GM12891 (cell line): Measurements from ENCODE around the gene AGRN.
"Not testable (repeated sequence)": the region's sequence is repeated elsewhere in the genome, so short reads cannot be mapped to it uniquely, and the experiment has no call there.

Experiments used
- DNase-seq: peaks from one replicate; pipeline ENCODE4 v3.0.0; 2011; ENCODE audit warnings: low spot score; ENCODE audit not compliant: insufficient read length
- FAIRE-seq: peaks from 2 replicates; lab custom pipeline; 2011; peaks lifted over from hg19 to GRCh38; lab: Jason Lieb, UNC
- PAX5 ChIP-seq: IDR thresholded peaks from 2 replicates; pipeline ENCODE4 v1.6.1; 2011; ENCODE audit warnings: low read length, moderate library complexity, mild to moderate bottlenecking; ENCODE audit not compliant: insufficient read depth, severe bottlenecking
- POLR2A ChIP-seq: IDR thresholded peaks from 2 replicates; pipeline ENCODE4 v1.6.1; 2011; ENCODE audit warnings: low read depth, low read length, control low read depth
- POLR2AphosphoS5 ChIP-seq: IDR thresholded peaks from 2 replicates; pipeline ENCODE4 v1.6.1; 2011; ENCODE audit warnings: low read depth, low read length, control low read depth
- POU2F2 ChIP-seq: IDR thresholded peaks from 2 replicates; pipeline ENCODE4 v1.6.1; 2011; ENCODE audit warnings: low read depth, mild to moderate bottlenecking, control low read depth, low read length, moderate library complexity
- SPI1 ChIP-seq: IDR thresholded peaks from 2 replicates; pipeline ENCODE4 v1.6.1; 2011; ENCODE audit warnings: low read depth, low read length, control low read depth
- TAF1 ChIP-seq: IDR thresholded peaks from 2 replicates; pipeline ENCODE4 v1.6.1; 2011; ENCODE audit warnings: low read depth, low read length, control low read depth

Gene AGRN

GRCh38 chr1:1013105-1013921 lies 6.6 kb upstream of the AGRN start, which contains the start of gene ISG15:
ISG15 (plus strand) TSS chr1:1013497; CDS start chr1:1013574, 77 bp downstream.
- FAIRE-seq (peak; percentile 90), DNase-seq (peak; percentile 80)
- TF ChIP-seq POLR2AphosphoS5 (peak; percentile 66), PAX5 (no peak), POLR2A (peak; percentile 74)

- no peak for TF ChIP-seq POLR2AphosphoS5
- no peak for TF ChIP-seq POU2F2
- no peak for TF ChIP-seq POLR2A
- TF ChIP-seq PAX5: no peak
- no peak for TF ChIP-seq SPI1
- no peak for TF ChIP-seq TAF1
- DNase-seq: no peak
- FAIRE-seq: no peak
These were observed 5.8 kb upstream of the AGRN start for GRCh38 chr1:1013922-1014648.

GRCh38 chr1:1014799-1015681 lies 4.9 kb upstream of the AGRN start:
- peak; percentile 28 for FAIRE-seq
- no peak for TF ChIP-seq POU2F2
- no peak for TF ChIP-seq POLR2AphosphoS5
- no peak for TF ChIP-seq PAX5
- no peak for TF ChIP-seq SPI1
- TF ChIP-seq TAF1: no peak
- TF ChIP-seq POLR2A: no peak

DNA sequence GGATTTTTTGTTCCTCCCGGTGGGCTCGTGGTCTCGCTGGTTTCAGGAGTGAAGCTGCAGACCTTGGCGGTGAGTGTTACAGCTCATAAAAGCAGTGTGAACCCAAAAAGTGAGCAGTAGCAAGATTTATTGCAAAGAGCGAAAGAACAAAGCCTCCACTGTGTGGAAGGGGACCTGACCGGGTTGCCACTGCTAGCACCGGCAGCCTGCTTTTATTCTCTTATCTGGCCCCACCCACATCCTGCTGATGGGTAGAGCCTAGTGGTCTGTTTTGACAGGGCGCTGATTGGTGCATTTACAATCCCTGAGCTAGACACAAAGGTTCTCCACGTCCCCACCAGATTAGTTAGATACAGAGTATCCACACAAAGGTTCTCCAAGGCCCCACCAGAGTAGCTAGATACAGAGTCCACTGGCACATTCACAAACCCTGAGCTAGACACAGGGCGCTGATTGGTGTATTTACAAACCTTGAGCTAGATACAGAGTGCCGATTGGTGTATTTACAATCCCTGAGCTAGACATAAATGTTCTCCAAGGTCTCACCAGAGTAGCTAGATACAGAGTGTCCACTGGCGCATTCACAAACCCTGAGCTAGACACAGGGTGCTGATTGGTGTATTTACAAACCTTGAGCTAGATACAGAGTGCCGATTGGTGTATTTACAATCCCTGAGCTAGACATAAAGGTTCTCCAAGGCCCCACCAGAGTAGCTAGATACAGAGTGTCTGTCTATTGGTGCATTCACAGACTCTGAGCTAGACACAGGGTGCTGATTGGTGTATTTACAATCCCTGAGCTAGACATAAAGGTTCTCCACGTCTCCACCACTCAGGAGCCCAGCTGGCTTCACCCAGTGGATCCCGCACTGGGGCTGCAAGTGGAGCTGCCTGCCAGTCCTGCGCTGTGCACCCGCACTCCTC lies 2.3 kb upstream of the AGRN start:
- not testable (repeated sequence) for DNase-seq, FAIRE-seq

More at GRCh38 chr1:1014799-1015681, 4.9 kb upstream of the AGRN start:
- DNase-seq: no peak

GRCh38 chr1:1018321-1018685 lies 1.6 kb upstream of the AGRN start:
- not testable (repeated sequence) for DNase-seq, FAIRE-seq

DNA sequence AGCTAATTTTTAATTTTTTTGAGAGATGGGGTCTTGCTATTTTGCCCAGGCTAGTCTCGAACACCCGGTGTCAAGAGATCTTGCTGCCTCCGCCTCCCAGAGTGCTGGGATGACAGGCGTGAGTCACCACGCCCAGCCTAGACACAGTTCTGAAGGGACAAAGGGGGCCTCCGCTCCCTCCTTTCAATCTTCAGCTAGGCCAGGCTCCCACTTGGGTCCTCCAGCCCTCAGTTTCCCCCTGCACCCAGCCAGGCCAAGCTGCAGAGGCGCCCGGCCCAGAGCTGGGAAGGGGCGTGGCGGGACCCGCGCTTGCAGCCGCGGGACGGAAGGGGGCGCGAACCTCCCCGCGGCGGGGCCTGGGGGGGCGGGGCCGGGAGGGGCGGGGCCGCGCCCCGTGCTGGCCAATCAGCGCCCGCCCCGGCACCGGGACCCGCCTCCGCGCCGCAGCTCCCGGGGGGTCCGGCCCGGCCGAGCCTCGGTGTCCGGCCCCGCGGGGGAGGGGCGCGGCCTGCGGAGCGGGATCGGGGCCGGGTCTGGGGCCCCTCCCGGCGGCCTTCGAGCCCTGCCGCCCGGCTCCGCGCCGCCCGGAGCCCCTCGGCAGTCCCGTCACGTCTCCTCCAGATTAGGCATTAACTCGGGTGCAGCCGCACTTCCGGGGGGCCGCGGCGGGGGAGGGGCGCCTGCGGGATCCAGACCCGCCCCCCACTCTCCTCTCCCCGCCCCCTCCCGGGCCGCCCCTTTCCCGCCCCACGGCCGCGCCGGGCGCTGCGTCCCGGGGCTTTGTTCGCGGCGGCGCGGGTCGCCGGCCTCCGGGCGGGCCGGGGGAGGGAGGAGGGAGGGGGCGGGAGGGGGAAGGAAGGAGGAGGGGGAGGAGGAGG lies 559 bp upstream of the AGRN start:
- no peak for TF ChIP-seq TAF1
- no peak for TF ChIP-seq SPI1
- no peak for TF ChIP-seq POLR2AphosphoS5
- TF ChIP-seq POU2F2: no peak
- TF ChIP-seq PAX5: no peak
- TF ChIP-seq POLR2A: no peak
- DNase-seq (peak; percentile 96), FAIRE-seq (peak; percentile 78)

DNA sequence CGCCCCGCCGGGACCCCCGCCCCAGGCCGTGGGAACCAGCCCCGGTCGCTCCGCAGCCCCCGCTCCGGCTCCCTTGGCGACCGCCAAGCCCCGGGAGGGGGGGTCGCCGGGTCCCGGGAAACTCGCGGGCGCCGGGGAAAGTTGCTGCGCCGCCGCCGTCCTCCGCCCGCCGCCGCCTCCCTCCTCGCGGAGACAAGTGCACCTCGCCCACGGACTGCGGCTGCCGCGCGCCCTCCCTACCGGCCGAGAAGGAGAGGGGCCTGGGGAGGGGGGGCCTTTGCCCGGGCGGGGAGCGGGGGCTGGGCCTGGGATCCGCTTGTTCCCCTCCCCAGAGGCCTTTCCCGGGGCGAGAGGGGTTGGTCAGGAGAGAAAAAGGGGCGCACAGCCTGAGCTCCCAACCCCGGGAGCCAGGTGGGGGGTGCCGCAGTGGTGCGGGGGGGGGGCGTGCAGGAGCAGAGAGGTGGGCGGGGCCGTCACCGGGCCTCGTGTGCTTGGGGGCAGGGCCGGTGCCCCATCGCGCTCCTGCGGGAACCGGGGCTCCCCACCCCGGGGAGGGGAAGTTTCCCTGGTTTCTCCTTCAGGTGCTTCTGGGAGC lies 592 bp downstream of the AGRN start:
- DNase-seq (peak; percentile 63), FAIRE-seq (no peak)
- no peak for TF ChIP-seq SPI1
- no peak for TF ChIP-seq TAF1
- TF ChIP-seq POU2F2: no peak
- no peak for TF ChIP-seq POLR2AphosphoS5
- no peak for TF ChIP-seq PAX5
- no peak for TF ChIP-seq POLR2A

DNA sequence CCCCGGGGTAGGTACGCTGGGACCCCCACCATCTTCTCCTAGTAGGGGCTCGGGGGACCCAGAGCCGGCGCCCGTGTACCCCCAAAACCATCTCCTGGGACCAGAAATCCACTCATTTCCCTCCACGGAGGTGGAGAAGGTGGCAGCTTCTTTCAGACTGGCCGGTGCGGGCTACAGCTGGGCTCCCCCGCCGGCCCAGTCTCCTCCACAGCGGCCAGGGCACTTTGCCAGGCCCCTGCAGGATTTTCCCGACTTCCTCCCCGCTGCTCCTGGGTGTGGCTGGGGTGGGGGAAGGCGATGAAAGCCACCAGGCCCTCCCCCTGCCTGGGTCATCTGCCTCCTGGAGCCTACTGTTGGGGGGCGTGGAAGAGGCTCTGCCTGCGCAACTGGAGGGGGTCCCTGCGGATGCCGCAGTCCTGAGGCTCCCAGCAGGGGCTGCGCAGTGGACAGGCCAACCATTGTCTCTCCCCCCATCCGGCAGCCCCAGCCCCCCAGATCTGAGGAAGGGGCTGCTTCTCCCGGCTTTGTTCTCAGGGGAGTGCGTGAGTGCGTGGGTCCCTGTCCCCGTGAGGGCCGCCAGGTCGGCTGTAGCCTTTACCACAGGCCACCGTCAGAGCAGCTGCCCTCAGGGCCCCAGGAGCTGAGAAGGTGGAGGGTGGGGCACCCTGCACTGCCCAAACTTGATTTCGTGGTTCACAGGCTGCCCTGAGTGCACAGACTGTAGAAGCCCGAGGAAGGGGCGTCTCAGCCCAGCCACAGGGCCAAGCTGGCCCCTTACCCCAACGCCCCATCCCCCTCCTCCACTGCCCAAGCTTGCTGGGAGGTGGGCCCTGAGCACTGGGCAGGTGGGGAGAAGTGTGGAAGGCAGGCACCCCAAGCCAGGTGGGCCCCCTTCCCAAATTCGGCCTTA lies 1.3 kb downstream of the AGRN start:
- TF ChIP-seq SPI1 (no peak), TAF1 (no peak), PAX5 (no peak), POLR2A (no peak), POU2F2 (no peak), POLR2AphosphoS5 (no peak)
- DNase-seq (no peak), FAIRE-seq (no peak)
